GM19397 (cell line): ENCODE measurements around the gene TOMM7.

ENCODE experiments used
- ATAC-seq: cut with Tn5 transposase; IDR thresholded peaks from one replicate; pipeline ENCODE4 v1.9.1; 2021; ENCODE audit warnings: mild to moderate bottlenecking, moderate library complexity; ENCODE audit not compliant: unreplicated experiment

TOMM7 gene

GRCh38 chr7:22822486-22823141 is at the start of gene TOMM7:
TSS of gene TOMM7 (minus strand) at chr7:22822849. CDS start at chr7:22822779, 70 bp downstream.
- peak; percentile 89 for ATAC-seq

- ATAC-seq: peak; percentile 95
Measured at GRCh38 chr7:22872096-22872807, 49.6 kb upstream of the TOMM7 start.

- ATAC-seq: no peak
Measured at GRCh38 chr7:22871661-22872060, 49.0 kb upstream of the TOMM7 start.

GRCh38 chr7:22868509-22868908 is 45.9 kb upstream of the TOMM7 start:
- ATAC-seq: no peak

GRCh38 chr7:22867589-22867988 is 44.9 kb upstream of the TOMM7 start:
- no peak for ATAC-seq

- no peak for ATAC-seq
Measured at GRCh38 chr7:22867003-22867402, 44.4 kb upstream of the TOMM7 start.

- ATAC-seq: no peak
Measured at GRCh38 chr7:22865602-22865960, 42.9 kb upstream of the TOMM7 start.

GRCh38 chr7:22864855-22865601 is 42.4 kb upstream of the TOMM7 start:
- no peak for ATAC-seq

- no peak for ATAC-seq
Measured at GRCh38 chr7:22864301-22864700, 41.7 kb upstream of the TOMM7 start.

- no peak for ATAC-seq
Measured at GRCh38 chr7:22863156-22863899, 40.7 kb upstream of the TOMM7 start.

- ATAC-seq: no peak
Measured at GRCh38 chr7:22861576-22861975, 38.9 kb upstream of the TOMM7 start.

- no peak for ATAC-seq
Measured at GRCh38 chr7:22860784-22861482, 38.3 kb upstream of the TOMM7 start.

- ATAC-seq: no peak
Measured at GRCh38 chr7:22860337-22860736, 37.7 kb upstream of the TOMM7 start.

- no peak for ATAC-seq
Measured at GRCh38 chr7:22859641-22860290, 37.1 kb upstream of the TOMM7 start.

- ATAC-seq: no peak
Measured at GRCh38 chr7:22858640-22859561, 36.3 kb upstream of the TOMM7 start.

- no peak for ATAC-seq
Measured at GRCh38 chr7:22858274-22858639, 35.6 kb upstream of the TOMM7 start.

GRCh38 chr7:22856416-22856815 is 33.8 kb upstream of the TOMM7 start:
- ATAC-seq: no peak

GRCh38 chr7:22855049-22855392 is 32.4 kb upstream of the TOMM7 start:
- ATAC-seq: no peak
